MM.1S (cell line): Measurements from ENCODE around the gene ANKRD52.

Source experiments
- CTCF ChIP-seq: fragments of 300-600 bp; sonication (generic); IDR thresholded peaks from 2 replicates; pipeline ENCODE4 v1.5.1; 2016; ENCODE audit warnings: antibody characterized with exemption, low read length, mixed read lengths
- EZH2 ChIP-seq: fragments of 300-600 bp; sonication (generic); optimal IDR thresholded peaks from 2 replicates; pipeline ENCODE3; 2017; ENCODE audit warnings: low read depth, mild to moderate bottlenecking, antibody characterized with exemption, low read length, mixed read lengths
- EZH2phosphoT487 ChIP-seq: fragments of 300-600 bp; sonication (generic); IDR thresholded peaks from 2 replicates; pipeline ENCODE4 v1.6.1; 2018; ENCODE audit warnings: antibody characterized with exemption, low read length

GRCh38 chr12:56257491-56258067 is 605 bp downstream of the ANKRD52 start:
- TF ChIP-seq CTCF (no peak), EZH2 (no peak), EZH2phosphoT487 (no peak)
